ENCODE results near the gene MLEC. TPM values are rescaled to one million over a fixed set of nuclear protein-coding genes. Genes with fewer than 3 reads are reported as not detected.

MLEC gene, protein sequence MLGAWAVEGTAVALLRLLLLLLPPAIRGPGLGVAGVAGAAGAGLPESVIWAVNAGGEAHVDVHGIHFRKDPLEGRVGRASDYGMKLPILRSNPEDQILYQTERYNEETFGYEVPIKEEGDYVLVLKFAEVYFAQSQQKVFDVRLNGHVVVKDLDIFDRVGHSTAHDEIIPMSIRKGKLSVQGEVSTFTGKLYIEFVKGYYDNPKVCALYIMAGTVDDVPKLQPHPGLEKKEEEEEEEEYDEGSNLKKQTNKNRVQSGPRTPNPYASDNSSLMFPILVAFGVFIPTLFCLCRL
- 154 TPM for total RNA-seq
- long read RNA-seq, full-length matches to known transcripts = 12 of 79 reads
- long read RNA-seq, partial matches to known transcripts = 1 of 79 reads
- long read RNA-seq, other reads (novel, unspliced or antisense) = 66 of 79 reads

DNA sequence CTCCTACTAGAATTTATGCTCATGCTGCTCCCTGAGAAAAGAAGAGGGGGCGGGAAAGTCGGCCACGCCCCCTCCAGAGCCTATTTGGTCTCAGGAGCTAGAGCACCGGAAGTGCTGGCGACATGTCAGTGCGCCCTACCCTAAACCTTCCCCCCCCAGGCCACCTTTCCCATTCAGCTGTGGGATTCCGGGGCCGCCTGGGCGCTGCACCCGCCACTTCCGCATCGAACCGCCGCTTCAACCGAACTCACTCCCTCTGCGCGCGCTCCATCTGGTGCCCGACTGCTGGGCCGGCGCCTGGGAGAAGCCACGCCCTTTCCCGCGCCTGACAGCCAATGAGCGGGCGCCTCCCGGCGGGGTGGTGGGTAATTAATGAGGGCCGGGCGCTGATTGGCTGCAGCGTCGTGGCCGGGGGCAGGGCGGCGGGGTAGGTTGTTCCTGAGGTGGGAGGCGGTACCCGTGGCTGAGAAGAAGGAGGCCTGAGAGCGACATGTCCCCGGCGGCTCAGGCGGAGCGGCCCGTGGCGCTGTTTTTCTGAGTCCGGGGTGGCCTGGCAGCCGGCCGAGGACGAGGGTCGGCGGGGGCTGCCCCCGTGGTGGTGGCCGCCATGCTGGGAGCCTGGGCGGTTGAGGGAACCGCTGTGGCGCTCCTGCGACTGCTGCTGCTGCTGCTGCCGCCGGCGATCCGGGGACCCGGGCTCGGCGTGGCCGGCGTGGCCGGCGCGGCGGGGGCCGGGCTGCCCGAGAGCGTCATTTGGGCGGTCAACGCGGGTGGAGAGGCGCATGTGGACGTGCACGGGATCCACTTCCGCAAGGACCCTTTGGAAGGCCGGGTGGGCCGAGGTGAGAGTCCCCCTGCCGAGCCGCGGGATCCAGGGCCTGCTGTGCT lies at the start of gene MLEC:
MLEC (plus strand) TSS at position 460 of the 888 bp plus-strand sequence; CDS start at position 608, 148 bp downstream.
- DNase-seq (ENCODE audit: low spot score) = peak; percentile 100

DNA sequence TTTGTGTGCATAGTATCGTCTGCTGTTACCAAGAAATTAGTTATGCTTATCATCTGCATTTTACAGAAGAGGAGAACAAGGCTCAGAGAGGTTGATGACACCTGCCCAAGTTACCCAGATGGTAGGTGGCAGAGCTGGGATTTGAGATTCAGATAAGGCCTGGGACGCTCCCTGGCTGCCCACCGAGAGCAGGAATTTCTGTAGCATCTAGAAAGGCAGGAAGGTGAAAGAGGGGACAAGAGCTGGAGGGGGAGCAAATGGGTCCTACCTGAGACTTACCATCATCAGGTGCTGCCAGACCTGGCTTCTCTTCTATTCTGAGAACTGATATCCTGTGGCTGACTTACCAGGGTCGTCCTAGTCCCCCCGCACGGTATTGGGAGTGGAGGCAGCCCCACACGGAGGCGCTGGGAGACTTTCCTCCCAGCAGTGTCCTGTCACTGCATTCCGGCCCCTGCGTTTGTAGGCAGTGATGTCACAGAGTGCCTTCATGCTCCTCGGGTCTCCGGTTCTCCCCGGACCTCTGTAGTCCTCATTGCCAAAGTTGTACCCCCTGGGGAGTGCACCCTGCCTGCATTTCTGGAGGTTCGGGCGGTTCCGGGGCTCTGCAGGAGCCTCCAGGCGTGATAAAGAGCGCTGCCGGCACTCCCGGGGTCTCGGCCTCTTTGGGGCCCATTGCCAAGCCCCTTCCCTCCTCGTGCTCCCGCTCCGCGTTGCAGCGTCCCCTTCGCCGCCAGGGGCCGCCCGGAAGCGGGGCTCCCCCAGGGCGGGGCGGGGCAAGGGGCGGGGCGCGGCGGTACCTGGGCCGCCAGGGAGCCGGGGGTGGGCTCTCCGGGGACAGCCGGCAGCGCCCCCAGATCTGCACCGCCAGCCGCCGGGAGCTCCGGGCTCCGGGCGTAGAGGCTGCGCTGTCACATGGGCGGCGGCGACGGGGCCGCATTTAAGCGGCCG lies 46.9 kb upstream of the MLEC start, which contains the start of gene CABP1:
CABP1 (plus strand) TSS at position 856 of the 951 bp plus-strand sequence; CDS start at position 916, 60 bp downstream.
- no peak for DNase-seq (ENCODE audit: low spot score)

DNA sequence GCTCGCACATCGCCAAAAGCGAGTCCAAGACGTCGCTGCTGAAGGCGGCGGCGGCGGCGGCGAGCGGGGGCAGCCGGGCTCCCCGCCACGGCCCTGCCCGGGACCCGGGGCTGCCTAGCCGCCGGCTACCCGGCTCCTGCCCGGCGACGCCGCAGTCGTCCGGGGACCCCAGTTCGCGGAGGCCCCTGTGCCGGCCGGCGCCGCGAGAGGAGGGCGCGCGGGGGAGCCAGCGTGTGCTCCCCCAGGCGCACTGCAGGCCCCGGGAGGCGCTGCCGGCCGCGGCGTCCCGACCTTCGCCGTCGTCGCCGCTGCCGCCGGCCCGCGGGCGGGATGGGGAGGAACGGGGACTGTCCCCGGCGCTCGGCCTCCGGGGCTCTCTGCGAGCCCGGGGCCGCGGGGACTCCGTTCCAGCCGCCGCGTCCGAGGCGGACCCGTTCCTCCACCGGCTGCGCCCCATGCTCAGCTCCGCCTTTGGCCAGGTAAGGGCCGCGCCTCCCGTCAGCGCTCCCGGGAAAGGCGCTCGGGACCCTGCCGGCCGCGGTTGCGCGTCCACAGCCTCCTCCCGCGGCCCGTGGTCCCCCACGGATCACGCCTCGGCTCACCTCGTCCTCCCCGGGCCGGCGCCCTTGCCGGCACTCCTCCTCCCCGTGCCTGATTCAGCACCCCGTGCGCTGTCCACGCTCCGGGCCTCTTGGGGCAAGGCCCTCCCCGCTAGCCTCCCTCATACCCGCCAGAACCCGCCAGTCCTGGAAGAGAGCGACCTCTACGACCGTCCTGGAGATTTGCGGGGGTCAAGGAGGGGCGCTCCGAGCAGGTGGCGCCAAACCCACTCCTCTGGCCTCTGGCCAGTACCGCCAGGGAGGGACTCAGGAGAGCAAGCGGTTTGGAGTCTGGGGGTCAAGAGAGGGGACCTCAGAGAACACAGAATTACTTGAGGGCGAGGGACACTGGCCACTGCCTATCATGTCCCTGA lies 45.8 kb upstream of the MLEC start:
- DNase-seq (ENCODE audit: low spot score) = no peak

DNA sequence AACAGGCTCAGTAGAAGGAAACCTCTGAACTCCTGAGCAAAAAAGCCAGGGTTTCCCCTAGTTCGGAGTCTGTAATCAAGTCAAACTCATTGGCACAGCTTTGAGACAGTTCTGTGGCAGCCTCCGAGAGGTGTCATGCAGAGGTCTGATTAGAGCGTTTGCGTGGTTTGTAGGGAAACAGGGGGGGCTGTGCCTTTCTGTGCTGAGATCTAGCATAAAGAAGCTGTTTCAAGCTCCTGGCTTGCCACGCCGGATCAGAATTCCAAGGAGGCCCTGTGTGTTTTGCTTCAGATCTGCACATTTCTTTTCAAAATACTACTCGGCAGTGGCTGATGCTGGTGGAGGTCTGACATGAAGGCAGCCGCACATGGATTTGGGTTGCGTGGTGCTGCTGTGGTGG lies 44.8 kb upstream of the MLEC start:
- DNase-seq (ENCODE audit: low spot score) = no peak

DNA sequence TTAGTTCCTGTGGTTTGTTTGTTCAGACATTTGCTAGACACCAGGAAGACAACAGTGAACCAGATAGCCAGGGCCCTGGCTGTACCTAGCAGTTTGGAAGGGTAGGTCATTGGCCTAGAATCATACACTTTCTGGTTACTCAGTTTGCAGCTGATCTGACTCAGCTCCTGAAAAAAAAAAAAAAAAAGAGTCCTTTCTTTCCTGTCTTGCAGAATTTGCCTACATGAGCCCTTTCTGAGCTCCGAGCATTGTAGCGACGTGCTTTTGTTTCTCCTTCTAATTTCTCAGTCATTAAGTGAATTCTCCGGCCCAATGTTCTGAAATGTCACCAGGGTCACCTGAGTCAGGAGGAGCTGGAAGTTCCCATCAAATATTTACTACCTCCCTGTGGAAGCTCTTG lies 44.1 kb upstream of the MLEC start:
- DNase-seq (ENCODE audit: low spot score) = no peak

DNA sequence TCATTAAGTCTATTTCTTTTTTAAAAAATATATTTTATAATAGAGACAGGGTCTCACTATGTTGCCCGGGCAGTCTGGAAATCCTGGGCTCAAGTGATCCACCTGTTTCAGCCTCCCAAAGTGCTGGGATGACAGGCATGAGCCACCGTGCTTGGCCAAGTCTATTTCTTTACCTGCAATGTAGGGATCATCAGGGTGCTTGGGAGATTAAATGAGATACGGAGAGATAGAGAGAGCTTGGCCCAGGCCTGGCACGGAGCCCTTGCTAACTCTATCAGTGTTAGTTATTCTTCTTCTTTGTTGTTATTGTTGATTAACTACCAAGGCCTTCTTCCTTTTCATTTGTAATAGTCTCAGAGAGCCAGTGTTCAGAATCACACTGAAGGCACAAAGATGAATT lies 43.4 kb upstream of the MLEC start:
- no peak for DNase-seq (ENCODE audit: low spot score)

DNA sequence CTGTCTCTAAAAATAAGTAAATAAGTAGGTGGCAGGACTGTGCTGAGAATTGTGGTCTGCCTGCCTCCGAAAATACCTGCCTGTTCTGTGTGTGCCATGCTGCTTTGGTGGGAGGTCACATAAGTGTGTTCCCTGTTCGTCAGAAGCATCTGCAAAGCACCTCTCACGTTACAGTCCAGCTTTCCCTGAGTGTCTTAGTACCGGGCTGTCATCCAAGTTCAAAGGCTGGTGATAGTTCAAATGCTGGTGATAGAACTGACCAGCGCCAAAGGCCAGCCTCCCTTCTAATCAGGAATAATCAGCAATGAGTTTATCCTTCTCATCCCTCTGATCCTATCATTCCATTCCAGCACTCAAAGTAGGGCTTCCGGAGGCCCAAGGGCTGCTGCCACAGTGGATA lies 40.9 kb upstream of the MLEC start:
- DNase-seq (ENCODE audit: low spot score) = no peak

DNA sequence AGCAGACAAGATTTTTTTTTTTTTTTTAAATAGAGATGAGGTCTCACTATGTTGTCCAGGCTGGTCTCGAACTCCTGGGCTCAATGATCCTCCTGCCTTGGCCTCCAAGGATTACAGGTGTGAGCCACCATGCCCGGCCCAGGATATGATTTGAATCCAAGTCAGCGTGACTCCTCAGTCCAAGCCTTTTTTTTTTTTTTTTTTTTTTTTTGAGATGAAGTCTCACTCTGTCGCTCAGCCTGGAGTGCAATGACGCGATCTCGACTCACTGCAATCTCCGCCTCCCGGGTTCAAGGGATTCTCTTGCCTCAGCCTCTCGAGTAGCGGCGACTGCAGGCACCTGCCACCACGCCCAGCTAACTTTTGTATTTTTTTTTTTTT lies 39.6 kb upstream of the MLEC start:
- DNase-seq (ENCODE audit: low spot score) = no peak

DNA sequence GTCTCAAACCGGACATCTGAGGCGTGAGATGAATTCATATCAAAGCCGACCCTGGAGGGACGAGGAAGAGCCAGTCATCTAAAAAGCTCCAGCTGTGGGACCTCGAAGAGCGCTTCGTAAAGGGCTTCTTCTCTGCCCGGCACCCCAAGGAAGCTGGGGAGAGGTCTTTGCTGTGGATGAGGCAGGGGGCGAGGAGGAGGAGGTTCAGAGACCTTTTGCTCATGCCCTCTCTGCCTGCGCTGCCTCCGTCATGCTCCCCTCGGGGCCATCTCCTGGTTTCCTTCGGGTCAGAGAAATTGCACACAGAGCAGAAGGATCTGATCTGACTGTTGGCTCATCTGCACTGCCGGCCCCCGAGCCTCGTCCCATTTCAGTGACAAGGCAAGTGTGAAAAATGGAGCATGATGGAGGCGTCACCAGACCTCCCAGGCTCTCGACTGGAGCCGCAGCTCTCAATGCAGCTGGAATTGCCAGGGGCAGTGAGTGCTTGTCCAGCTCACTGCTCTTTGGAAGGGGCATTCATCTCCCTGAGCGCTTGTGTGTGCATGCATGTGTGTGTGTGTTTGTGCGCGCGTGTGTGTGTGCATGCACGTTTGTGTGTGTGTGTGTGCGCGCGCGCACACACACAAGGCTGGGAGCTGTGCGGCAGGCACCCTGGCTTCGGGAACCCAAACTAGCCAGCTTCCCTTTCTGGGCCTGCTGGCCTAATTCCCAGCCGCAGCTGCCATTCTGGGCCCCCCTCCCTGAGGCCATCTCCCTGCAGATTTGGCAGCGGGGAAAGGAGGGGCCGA lies 37.3 kb upstream of the MLEC start:
- no peak for DNase-seq (ENCODE audit: low spot score)

DNA sequence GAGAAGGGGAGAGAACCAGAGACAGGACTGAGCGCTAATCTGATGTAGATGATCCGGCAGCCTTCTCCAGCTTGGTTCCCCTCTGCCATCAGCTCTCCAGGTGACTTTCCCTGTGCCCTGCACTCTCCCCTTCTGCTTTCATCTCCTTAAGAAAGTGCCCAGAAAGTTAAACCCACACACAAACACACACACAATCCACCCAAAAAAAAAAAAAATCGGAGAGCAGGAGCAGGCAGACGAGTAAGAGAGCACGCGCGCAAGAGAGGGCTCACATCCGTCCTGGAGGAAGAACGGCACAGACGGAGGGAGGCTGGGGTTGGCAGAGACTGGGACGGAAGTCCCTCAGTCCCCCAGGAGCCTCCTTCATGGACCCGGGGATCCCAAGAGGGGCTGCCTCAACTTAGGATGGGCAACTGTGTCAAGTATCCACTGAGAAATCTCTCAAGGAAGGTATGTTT lies 36.7 kb upstream of the MLEC start:
- DNase-seq (ENCODE audit: low spot score) = no peak

DNA sequence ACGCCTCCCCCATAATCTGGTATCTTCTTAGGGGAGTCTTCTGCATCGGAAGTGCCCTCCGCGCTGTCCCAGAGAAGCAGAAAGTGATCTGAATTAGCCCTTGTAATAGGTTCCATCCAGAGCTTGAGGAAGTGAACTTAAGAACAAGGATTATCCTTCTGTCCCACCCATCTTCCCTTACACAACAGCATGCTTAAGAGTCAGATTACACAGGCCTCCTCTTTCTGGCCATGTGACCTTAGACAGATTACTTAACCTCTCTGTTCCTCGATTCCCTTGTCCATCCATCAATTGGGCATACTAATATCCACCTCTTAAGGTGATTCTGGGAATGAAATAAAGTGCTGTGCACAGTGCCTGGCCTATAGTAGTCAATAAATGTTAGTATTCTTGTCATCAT lies 35.1 kb upstream of the MLEC start:
- DNase-seq (ENCODE audit: low spot score) = no peak

DNA sequence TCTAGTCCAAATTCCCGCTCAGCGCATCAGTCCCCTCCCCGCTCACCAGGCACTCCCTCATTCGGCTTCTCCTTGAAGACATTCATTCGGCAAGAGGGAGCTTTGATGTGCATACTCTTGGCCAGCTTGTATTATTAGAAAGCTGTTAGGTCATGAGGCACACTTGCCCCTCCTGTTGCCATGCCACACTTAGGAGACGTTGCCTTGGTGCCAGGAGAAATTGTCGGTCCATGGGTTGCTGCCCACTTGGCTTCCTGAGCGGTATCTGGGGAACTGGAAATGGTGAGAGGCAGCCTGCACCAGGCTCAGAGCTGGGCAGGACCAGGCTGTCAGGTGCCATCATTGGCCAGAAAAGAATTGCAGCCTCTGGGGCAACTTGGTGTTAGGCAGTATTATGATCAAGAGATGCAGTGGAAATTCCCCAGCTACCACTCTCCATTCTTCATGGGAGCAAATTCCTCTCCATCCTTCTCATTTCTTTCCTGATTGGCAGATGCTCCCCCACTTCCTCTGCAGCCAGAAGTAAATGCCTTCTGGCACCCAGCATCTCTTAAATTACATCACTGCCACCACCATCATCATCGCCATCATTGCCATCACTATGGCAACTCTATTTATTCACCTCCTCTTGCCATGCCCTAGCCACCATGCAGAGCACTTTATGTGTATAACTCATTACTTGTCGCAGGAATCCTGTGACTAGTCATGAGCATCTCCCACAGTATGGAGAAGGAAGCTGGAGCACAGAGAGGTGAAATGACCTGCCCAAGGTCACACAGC lies 34.1 kb upstream of the MLEC start:
- no peak for DNase-seq (ENCODE audit: low spot score)

DNA sequence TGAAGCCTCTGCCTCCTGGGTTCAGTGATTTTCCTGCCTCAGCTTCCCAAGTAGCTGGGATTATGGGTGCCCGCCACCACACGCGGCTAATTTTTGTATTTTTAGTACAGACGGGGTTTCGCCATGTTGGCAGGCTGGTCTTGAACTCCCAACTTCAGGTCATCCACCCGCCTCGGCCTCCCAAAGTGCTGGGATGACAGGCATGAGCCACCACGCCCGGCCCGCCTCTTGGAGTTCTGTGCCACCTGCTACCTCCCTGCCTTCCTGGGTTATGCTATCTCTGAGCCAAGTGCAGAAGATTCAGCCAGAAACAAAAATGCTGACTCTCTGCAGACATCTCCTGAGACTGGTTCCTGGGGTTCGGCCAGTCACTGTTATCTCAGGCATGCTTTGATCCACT lies 33.3 kb upstream of the MLEC start:
- DNase-seq (ENCODE audit: low spot score) = no peak

DNA sequence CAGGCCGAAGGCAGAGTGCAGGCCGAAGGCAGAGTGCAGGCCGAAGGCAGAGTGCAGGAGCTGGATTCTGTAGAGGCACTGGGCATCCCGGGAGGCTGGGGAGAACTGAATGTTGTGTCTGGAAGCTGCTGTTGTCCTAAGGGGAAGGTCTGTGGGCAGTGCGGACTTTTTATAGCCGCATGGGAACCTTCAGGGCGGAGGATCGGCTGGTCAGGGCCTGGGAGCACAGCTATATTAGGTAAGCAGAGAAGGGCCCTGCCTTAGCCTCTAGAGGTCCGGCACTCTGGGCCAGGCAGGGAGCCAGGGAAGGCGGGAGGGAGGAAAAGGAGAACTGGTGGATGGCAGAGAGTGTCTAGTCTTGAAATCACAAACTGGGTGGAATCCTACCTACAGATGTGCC lies 32.3 kb upstream of the MLEC start:
- DNase-seq (ENCODE audit: low spot score) = no peak

DNA sequence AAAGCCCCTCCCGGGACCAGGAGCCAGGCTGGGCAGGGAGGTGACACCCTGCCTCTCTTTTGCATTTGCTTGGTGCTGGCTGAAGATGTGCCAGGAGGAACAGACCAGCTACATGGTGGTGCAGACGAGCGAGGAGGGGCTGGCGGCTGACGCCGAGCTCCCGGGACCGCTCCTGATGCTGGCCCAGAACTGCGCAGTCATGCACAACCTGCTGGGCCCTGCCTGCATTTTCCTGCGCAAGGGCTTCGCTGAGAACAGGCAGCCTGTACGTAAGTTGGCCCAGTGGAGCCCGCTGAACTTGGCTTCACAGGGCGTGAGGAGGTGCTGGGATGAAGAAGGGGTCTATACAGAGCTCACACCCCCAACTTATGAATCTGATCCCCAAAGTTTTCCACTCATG lies 30.9 kb upstream of the MLEC start:
- DNase-seq (ENCODE audit: low spot score) = no peak

DNA sequence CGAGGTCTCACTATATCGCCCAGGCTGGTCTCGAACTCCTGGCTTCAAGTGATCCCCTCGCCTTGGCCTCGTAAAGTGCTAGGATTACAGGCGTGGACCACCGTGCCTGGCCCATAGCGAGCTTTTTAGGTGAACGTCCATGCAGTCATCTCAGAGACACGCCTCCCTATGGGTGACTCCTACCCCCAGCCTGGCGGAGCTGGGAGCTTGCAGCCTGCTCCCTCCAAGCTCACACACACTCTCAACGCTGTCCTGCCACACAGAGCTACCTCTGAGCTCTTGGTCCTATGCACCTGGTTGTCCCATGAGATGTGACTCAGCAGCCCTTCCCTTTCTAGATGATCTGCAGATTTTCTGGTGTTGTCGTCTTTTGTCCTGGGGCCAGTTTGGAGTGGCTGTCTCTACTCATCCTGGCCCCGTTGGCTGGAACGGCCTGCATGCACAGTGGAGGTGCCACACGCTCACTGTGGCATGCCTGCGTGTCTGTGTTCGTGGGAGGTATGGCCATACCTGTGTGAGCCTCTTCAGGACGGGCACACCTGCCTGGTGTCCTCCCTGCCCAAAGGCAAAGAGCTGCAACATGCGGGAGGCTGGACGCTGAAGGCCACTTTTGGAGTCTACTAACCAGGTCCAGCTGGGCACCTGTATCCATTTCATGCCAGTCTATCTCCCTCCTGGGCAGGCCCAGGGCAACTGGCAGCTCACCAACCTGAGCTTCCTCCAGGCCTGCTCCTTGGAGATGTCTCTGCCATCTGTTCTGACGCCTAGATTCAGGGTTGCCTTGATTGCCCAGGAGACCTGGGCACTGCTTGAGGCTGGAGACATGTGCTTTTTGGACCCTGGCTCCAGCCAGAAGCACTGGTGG lies 28.4 kb upstream of the MLEC start:
- DNase-seq (ENCODE audit: low spot score) = no peak

DNA sequence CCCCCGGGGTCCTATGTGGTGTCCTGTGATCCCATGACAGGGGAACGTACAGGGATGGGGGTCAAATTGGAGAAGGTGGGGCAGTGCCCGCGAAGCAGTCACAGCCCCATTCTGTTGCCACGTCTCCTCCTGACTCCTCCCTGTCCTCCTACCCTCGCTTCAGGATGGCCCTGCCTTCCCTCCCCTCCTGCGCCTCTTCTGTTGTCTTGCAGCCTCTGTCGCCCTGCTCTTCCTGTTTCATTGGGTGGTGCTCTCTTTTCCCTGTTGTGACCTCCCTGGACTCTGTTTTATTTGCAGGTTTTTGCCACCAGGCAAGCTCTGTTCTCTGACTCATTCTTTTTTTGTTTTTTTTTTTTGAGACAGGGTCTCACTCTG lies 27.8 kb upstream of the MLEC start:
- no peak for DNase-seq (ENCODE audit: low spot score)

Measured in mesenteric fat pad (tissue), 1 donor.